ENCODE results near the gene FEN1. TPM values are rescaled to one million over a fixed set of nuclear protein-coding genes. Genes with fewer than 3 reads are reported as not detected.

FEN1 gene
- polyA plus RNA-seq, 2 of the 4 experiments (the other 2 are of a cell fraction) = 38.4 to 105 TPM

- TF ChIP-seq HOXB13 (CRISPR knock-in tag; IDR thresholded peaks at IDR 0.05; ENCODE audit: low read depth) = peak; percentile 67; the same call in 1 of the 2 replicates
These were observed 36.1 kb upstream of the FEN1 start (continued) for GRCh38 chr11:61756452-61757212.

GRCh38 chr11:61757213-61757862 lies 35.4 kb upstream of the FEN1 start:
- FAIRE-seq (no peak), DNase-seq (ENCODE audit: low read depth in 1 of 2, low spot score in 1 of 2) (no peak), ATAC-seq (no peak)
- Histone ChIP-seq H3K4me1 (peaks cover 83% of the 10 kb centered on the region), H3K27ac (peak overlapping the region; percentile 95 to 99), H3K4me3 (peak overlapping the region; percentile 23), H3K9me3 (no peaks in the 10 kb centered on the region), H3K4me2 (peak overlapping the region; percentile 100)
- ChIA-PET CTCF (interaction anchor here (0.6 to 5.6 kb wide), 9 partner anchors 9 to 350 kb away, joined by 3 to 61 read pairs (median 10); no protein-coding TSS in a partner anchor), POLR2A (no interaction called here)
- 70% methylated on average over 10 of the region's 15 CpGs for WGBS (ENCODE audit: missing lambda C conversion rate)
- TF ChIP-seq ZNF302 (CRISPR knock-in tag; IDR thresholded peaks at IDR 0.05) (no peak), GATA3 (IDR thresholded peaks at IDR 0.05; ENCODE audit: borderline replicate concordance) (no peak), REST (IDR thresholded peaks at IDR 0.05) (no peak), POLR2A (IDR thresholded peaks at IDR 0.05; ENCODE audit: low read length) (0 out of 2 replicates have a peak, but pooled peaks have one; percentile 14), MYC (IDR thresholded peaks at IDR 0.05; ENCODE audit: borderline replicate concordance, low read length) (no peak)

GRCh38 chr11:61760946-61761345 lies 31.8 kb upstream of the FEN1 start:
- POLR2A ChIA-PET = no interaction called here
- FAIRE-seq (no peak), ATAC-seq (no peak), DNase-seq (ENCODE audit: low read depth in 1 of 2, low spot score in 1 of 2) (no peak)
- H3K9me3 ChIP-seq = no peaks in the 10 kb centered on the region
- H3K4me1 ChIP-seq = peaks cover 75% of the 10 kb centered on the region
- no peak overlapping the region for H3K4me3 ChIP-seq
- H3K27ac ChIP-seq = peak overlapping the region in 1 of 2 experiments; percentile 26; a peak in 1 of 6 replicates
- CTCF ChIA-PET = interaction anchor here (1.0 to 1.2 kb wide), 2 partner anchors 14 to 25 kb away, joined by 3 to 8 read pairs; no protein-coding TSS in a partner anchor
- no peak overlapping the region for H3K4me2 ChIP-seq
- TF ChIP-seq CBX8 (IDR thresholded peaks at IDR 0.05) (no peak), CTCF (IDR thresholded peaks at IDR 0.05) (no peak)
- WGBS (ENCODE audit: missing lambda C conversion rate) = 82% methylated on average over 3 of the region's 13 CpGs

- CTCF ChIA-PET = interaction anchor here (1.0 to 1.2 kb wide), 3 partner anchors 14 to 26 kb away, joined by 3 to 8 read pairs (median 3); no protein-coding TSS in a partner anchor
- H3K9me3 ChIP-seq = no peaks in the 10 kb centered on the region
- 74% methylated on average over 11 of the region's 11 CpGs for WGBS (ENCODE audit: missing lambda C conversion rate)
- TF ChIP-seq ZC3H11A (IDR thresholded peaks at IDR 0.05) (no peak), ZSCAN20 (CRISPR knock-in tag; IDR thresholded peaks at IDR 0.05) (no peak), ZFP36 (IDR thresholded peaks at IDR 0.05; ENCODE audit: borderline replicate concordance, partially characterized antibody) (no peak), BHLHE40 (IDR thresholded peaks at IDR 0.05; ENCODE audit: low read depth, low read length) (no peak), CTCF (IDR thresholded peaks at IDR 0.05) (no peak), ELK1 (IDR thresholded peaks at IDR 0.05; ENCODE audit: low read depth, low read length) (no peak), HEYL (CRISPR knock-in tag; IDR thresholded peaks at IDR 0.05) (no peak), MAZ (IDR thresholded peaks at IDR 0.05; ENCODE audit: borderline replicate concordance, low read depth, low read length) (no peak), FOSB (CRISPR knock-in tag; IDR thresholded peaks at IDR 0.05) (no peak), EHF (CRISPR knock-in tag; IDR thresholded peaks at IDR 0.05) (no peak), RCOR1 (IDR thresholded peaks at IDR 0.05; ENCODE audit: low read depth, low read length) (no peak), KDM1A (IDR thresholded peaks at IDR 0.05; ENCODE audit: low read depth) (no peak)
These were observed 31.1 kb upstream of the FEN1 start for GRCh38 chr11:61761440-61762222.

More at GRCh38 chr11:61761440-61762222, 31.1 kb upstream of the FEN1 start:
- H3K4me2 ChIP-seq = no peak overlapping the region
- DNase-seq (ENCODE audit: low read depth in 1 of 2, low spot score in 1 of 2) (no peak), ATAC-seq (no peak), FAIRE-seq (no peak)
- H3K4me3 ChIP-seq = no peak overlapping the region
- H3K27ac ChIP-seq = peak overlapping the region in 1 of 2 experiments; percentile 56; a peak in 4 of 6 replicates
- peaks cover 75% of the 10 kb centered on the region for H3K4me1 ChIP-seq
- POLR2A ChIA-PET = no interaction called here

Measured in A549 (cell line).